HUES48 (cell line): ENCODE data around the gene TUBB3.

Experiments
- H3K27ac ChIP-seq: one replicate; pipeline ENCODE4 v1.7.0; 2013; ENCODE audit warnings: low read depth, low read length, inconsistent platforms
- H3K27me3 ChIP-seq: 2 replicates; pipeline ENCODE4 v1.6.1; 2013; ENCODE audit warnings: mild to moderate bottlenecking, low read length; ENCODE audit not compliant: control insufficient read depth, insufficient read depth
- H3K36me3 ChIP-seq: 2 replicates; pipeline ENCODE4 v1.6.1; 2013; ENCODE audit warnings: low read length; ENCODE audit not compliant: control insufficient read depth, insufficient read depth
- H3K4me1 ChIP-seq: 2 replicates; pipeline ENCODE4 v1.6.1; 2013; ENCODE audit warnings: mild to moderate bottlenecking, low read length; ENCODE audit not compliant: control insufficient read depth, insufficient read depth
- H3K4me3 ChIP-seq: 2 replicates; pipeline ENCODE4 v1.5.1; 2013; ENCODE audit warnings: mild to moderate bottlenecking, low read depth, low read length
- H3K9ac ChIP-seq: 2 replicates; pipeline ENCODE4 v1.6.1; 2013; ENCODE audit warnings: mild to moderate bottlenecking, low read depth, low read length, moderate library complexity
- H3K9me3 ChIP-seq: 2 replicates; pipeline ENCODE4 v1.6.1; 2013; ENCODE audit warnings: low read length; ENCODE audit not compliant: control insufficient read depth, insufficient read depth

The TUBB3 gene

GRCh38 chr16:89904606-89905510 lies 18.3 kb upstream of the TUBB3 start:
- no peak overlapping the region for H3K27ac ChIP-seq
- no peaks in the 10 kb centered on the region for H3K27me3 ChIP-seq
- H3K36me3 ChIP-seq, result peaks cover 56% of the 10 kb centered on the region
- H3K4me1 ChIP-seq, result peaks cover 4% of the 10 kb centered on the region; the same call in 1 of the 2 replicates
- H3K9ac ChIP-seq, result no peak overlapping the region
- H3K9me3 ChIP-seq, result 0 out of 2 replicates have a peak, but pooled peaks cover 7% of the 10 kb centered on the region
- H3K4me3 ChIP-seq, result no peak overlapping the region

GRCh38 chr16:89905511-89906139 lies 17.5 kb upstream of the TUBB3 start:
- H3K9me3 ChIP-seq, result 0 out of 2 replicates have a peak, but pooled peaks cover 7% of the 10 kb centered on the region
- H3K9ac ChIP-seq, result no peak overlapping the region
- H3K27ac ChIP-seq, result no peak overlapping the region
- H3K36me3 ChIP-seq, result peaks cover 52% of the 10 kb centered on the region
- H3K27me3 ChIP-seq, result no peaks in the 10 kb centered on the region
- no peak overlapping the region for H3K4me3 ChIP-seq
- H3K4me1 ChIP-seq, result peaks cover 6% of the 10 kb centered on the region; the same call in 1 of the 2 replicates

GRCh38 chr16:89906140-89907025 lies 16.8 kb upstream of the TUBB3 start:
- Histone ChIP-seq H3K36me3 (peaks cover 53% of the 10 kb centered on the region), H3K4me1 (peaks cover 6% of the 10 kb centered on the region; the same call in 1 of the 2 replicates), H3K4me3 (no peak overlapping the region), H3K9me3 (0 out of 2 replicates have a peak, but pooled peaks cover 7% of the 10 kb centered on the region), H3K27ac (no peak overlapping the region), H3K9ac (no peak overlapping the region), H3K27me3 (no peaks in the 10 kb centered on the region)

- Histone ChIP-seq H3K9ac (no peak overlapping the region), H3K9me3 (0 out of 2 replicates have a peak, but pooled peaks cover 7% of the 10 kb centered on the region), H3K27me3 (no peaks in the 10 kb centered on the region), H3K27ac (no peak overlapping the region), H3K36me3 (peaks cover 56% of the 10 kb centered on the region), H3K4me3 (no peak overlapping the region), H3K4me1 (peaks cover 6% of the 10 kb centered on the region; the same call in 1 of the 2 replicates)
Measured at GRCh38 chr16:89907055-89907814, 15.9 kb upstream of the TUBB3 start.

GRCh38 chr16:89908236-89908635 lies 14.9 kb upstream of the TUBB3 start:
- no peaks in the 10 kb centered on the region for H3K27me3 ChIP-seq
- no peak overlapping the region for H3K27ac ChIP-seq
- peaks cover 50% of the 10 kb centered on the region for H3K36me3 ChIP-seq
- peaks cover 6% of the 10 kb centered on the region; the same call in 1 of the 2 replicates for H3K4me1 ChIP-seq
- H3K9me3 ChIP-seq, result 0 out of 2 replicates have a peak, but pooled peaks cover 7% of the 10 kb centered on the region
- H3K9ac ChIP-seq, result no peak overlapping the region
- H3K4me3 ChIP-seq, result no peak overlapping the region

- Histone ChIP-seq H3K27me3 (no peaks in the 10 kb centered on the region), H3K36me3 (peaks cover 35% of the 10 kb centered on the region), H3K27ac (peak overlapping the region; percentile 73), H3K9me3 (0 out of 2 replicates have a peak, but pooled peaks cover 7% of the 10 kb centered on the region), H3K4me1 (peaks cover 6% of the 10 kb centered on the region; the same call in 1 of the 2 replicates), H3K9ac (no peak overlapping the region; the same call in 1 of the 2 replicates), H3K4me3 (no peak overlapping the region)
Measured at GRCh38 chr16:89909777-89910716, 13.1 kb upstream of the TUBB3 start.

- Histone ChIP-seq H3K36me3 (peaks cover 28% of the 10 kb centered on the region), H3K4me3 (no peak overlapping the region), H3K27me3 (no peaks in the 10 kb centered on the region), H3K27ac (no peak overlapping the region), H3K4me1 (peaks cover 6% of the 10 kb centered on the region; the same call in 1 of the 2 replicates), H3K9ac (no peak overlapping the region), H3K9me3 (0 out of 2 replicates have a peak, but pooled peaks cover 7% of the 10 kb centered on the region)
Measured at GRCh38 chr16:89910717-89911354, 12.3 kb upstream of the TUBB3 start.

GRCh38 chr16:89911375-89911774 lies 11.8 kb upstream of the TUBB3 start:
- Histone ChIP-seq H3K27ac (no peak overlapping the region), H3K27me3 (no peaks in the 10 kb centered on the region), H3K4me3 (no peak overlapping the region), H3K9me3 (0 out of 2 replicates have a peak, but pooled peaks cover 7% of the 10 kb centered on the region), H3K9ac (no peak overlapping the region), H3K4me1 (peaks cover 6% of the 10 kb centered on the region; the same call in 1 of the 2 replicates), H3K36me3 (peaks cover 23% of the 10 kb centered on the region)

- H3K27ac ChIP-seq, result no peak overlapping the region
- H3K36me3 ChIP-seq, result peaks cover 16% of the 10 kb centered on the region
- no peak overlapping the region for H3K4me3 ChIP-seq
- no peaks in the 10 kb centered on the region for H3K27me3 ChIP-seq
- no peak overlapping the region for H3K9ac ChIP-seq
- no peaks in the 10 kb centered on the region for H3K9me3 ChIP-seq
- peaks cover 6% of the 10 kb centered on the region; the same call in 1 of the 2 replicates for H3K4me1 ChIP-seq
Measured at GRCh38 chr16:89912143-89912542, 11.0 kb upstream of the TUBB3 start.
